ENCODE data around the gene CDH24. TPM values are rescaled to one million over a fixed set of nuclear protein-coding genes. Genes with fewer than 3 reads are reported as not detected.

Gene CDH24
- polyA plus RNA-seq, 1 donor from 2014 or later = 31.7 TPM

GRCh38 chr14:23074906-23075305, 17.6 kb upstream of the CDH24 start:
- Histone ChIP-seq H3K27me3 (ENCODE audit: insufficient read depth, low read depth, low read length) (no peaks in the 10 kb centered on the region), H3K4me3 (ENCODE audit: low read length) (no peak overlapping the region), H3K36me3 (ENCODE audit: insufficient read depth, low read length) (peaks cover 19% of the 10 kb centered on the region), H3K9me3 (ENCODE audit: low read length) (no peaks in the 10 kb centered on the region), H3F3A (ENCODE audit: insufficient read depth, low read length, poor library complexity, severe bottlenecking) (no peaks in the 10 kb centered on the region), H3K9ac (ENCODE audit: low read length) (no peak overlapping the region), H3K9me2 (ENCODE audit: insufficient read depth, low read length) (no peaks in the 10 kb centered on the region), H3K79me2 (replicated peaks; ENCODE audit: insufficient read depth, low read length) (peaks cover 26% of the 10 kb centered on the region), H3K27ac (ENCODE audit: low read length) (no peak overlapping the region), H2AFZ (ENCODE audit: low read depth, low read length) (no peak overlapping the region), H4K20me1 (ENCODE audit: insufficient read depth) (no peaks in the 10 kb centered on the region), H3K4me2 (ENCODE audit: low read length) (no peak overlapping the region)
- no peak for TF ChIP-seq POLR2AphosphoS5 (IDR thresholded peaks at IDR 0.05)

GRCh38 chr14:23071921-23072539, 14.7 kb upstream of the CDH24 start:
- Histone ChIP-seq H3K9me3 (ENCODE audit: low read length) (no peaks in the 10 kb centered on the region), H3F3A (ENCODE audit: insufficient read depth, low read length, poor library complexity, severe bottlenecking) (peaks cover 5% of the 10 kb centered on the region), H3K4me2 (ENCODE audit: low read length) (peak overlapping the region; percentile 97), H3K36me3 (ENCODE audit: insufficient read depth, low read length) (peaks cover 18% of the 10 kb centered on the region), H2AFZ (ENCODE audit: low read depth, low read length) (peak overlapping the region; percentile 65), H3K9me2 (ENCODE audit: insufficient read depth, low read length) (no peaks in the 10 kb centered on the region), H3K27ac (ENCODE audit: low read length) (peak overlapping the region; percentile 93), H3K9ac (ENCODE audit: low read length) (peak overlapping the region; percentile 93), H3K4me3 (ENCODE audit: low read length) (peak overlapping the region; percentile 72), H3K27me3 (ENCODE audit: insufficient read depth, low read depth, low read length) (no peaks in the 10 kb centered on the region), H3K79me2 (replicated peaks; ENCODE audit: insufficient read depth, low read length) (peaks cover 47% of the 10 kb centered on the region), H4K20me1 (ENCODE audit: insufficient read depth) (peaks cover 14% of the 10 kb centered on the region)
- no peak for TF ChIP-seq SMC3 (conservative IDR thresholded peaks at IDR 0.05; ENCODE audit: poor library complexity)
- no peak for TF ChIP-seq TAF1 (IDR thresholded peaks at IDR 0.05; ENCODE audit: low read depth)
- TF ChIP-seq REST (IDR thresholded peaks at IDR 0.05; ENCODE audit: borderline replicate concordance) = no peak
- TF ChIP-seq POLR2AphosphoS5 (IDR thresholded peaks at IDR 0.05) = no peak
- no peak for TF ChIP-seq CTCF (IDR thresholded peaks at IDR 0.05; ENCODE audit: poor library complexity, severe bottlenecking)
- no peak for TF ChIP-seq MXI1 (conservative IDR thresholded peaks at IDR 0.05; ENCODE audit: poor library complexity, severe bottlenecking)
- TF ChIP-seq EP300 (conservative IDR thresholded peaks at IDR 0.05; ENCODE audit: poor library complexity, severe bottlenecking) = no peak
- TF ChIP-seq EZH2 (IDR thresholded peaks at IDR 0.05; ENCODE audit: borderline replicate concordance, insufficient read depth, low read length, poor library complexity, severe bottlenecking) = no peak
- TF ChIP-seq RAD21 (conservative IDR thresholded peaks at IDR 0.05) = no peak
